K562 (cell line): ENCODE results near the gene PLEKHA6. TPM values are rescaled to one million over a fixed set of nuclear protein-coding genes. Genes with fewer than 3 reads are reported as not detected.
A peak's percentile ranks its signal among the peaks of the same experiment; 100 is the strongest.

Experiments used
- ATAC-seq: fragments of 200-7000 bp; cut with Tn5 transposase; 3 replicates; pipeline ENCODE4 v1.9.1; 2020; ENCODE audit warnings: moderate library complexity
- BruUV-seq: library from RNA; stranded (reverse); fragments of 400-500 nt; replicated peaks from 2 replicates; lab custom pipeline; 2021; lab: Mats Ljungman, UMichigan
- CTCF ChIA-PET: fragments of 300-600 bp; formaldehyde crosslinking; extraction: SDS; loops from one replicate; lab custom pipeline; 2021; ENCODE audit warnings: low intra/inter-chr PET ratio; lab: Yijun Ruan, JAX
- POLR2A ChIA-PET: fragments of 300-600, 350-650 bp; sonication (Branson Sonifier 250); formaldehyde crosslinking; extraction: SDS; loops from one replicate; lab custom pipeline; 2021; ENCODE audit warnings: antibody characterized with exemption, inconsistent platforms; lab: Yijun Ruan, JAX
- DNase-seq, 4 experiments: peaks; one replicate each; pipeline versions ENCODE4 v3.0.0 to v3.0.0-alpha.2; 2011 to 2018; ENCODE audit warnings: low spot score in 3 of 4, mixed read lengths in 3 of 4; ENCODE audit errors: extremely low read depth in 1 of 4
- FAIRE-seq: peaks from 2 replicates; lab custom pipeline; 2011; peaks lifted over from hg19 to GRCh38; lab: Jason Lieb, UNC
- H2AFZ ChIP-seq: 2 replicates; pipeline ENCODE4 v1.6.0; 2011; ENCODE audit warnings: low read depth, low read length, control low read depth, inconsistent platforms
- H3K27ac ChIP-seq: fragments of 200-600 bp; 3 replicates; pipeline ENCODE4 v1.8.0; 2011; ENCODE audit warnings: low read depth, mild to moderate bottlenecking, control low read depth, inconsistent platforms, low read length, moderate library complexity, mixed read lengths; ENCODE audit errors: extremely low read depth
- H3K27me3 ChIP-seq, 2 experiments: fragments of 300-600 bp in 1 of 2; 2 replicates in 1 of 2; 3 replicates in 1 of 2; pipeline versions ENCODE4 v1.6.0 to v1.8.0; 2011; ENCODE audit warnings: inconsistent platforms in 2 of 2, low read length in 2 of 2, mild to moderate bottlenecking in 1 of 2, mixed read lengths in 1 of 2, moderate library complexity in 1 of 2; ENCODE audit not compliant: control insufficient read depth in 2 of 2, insufficient read depth in 2 of 2
- H3K36me3 ChIP-seq: fragments of 300-600 bp; 3 replicates; pipeline ENCODE4 v1.8.0; 2011; ENCODE audit warnings: mild to moderate bottlenecking, low read length, inconsistent platforms; ENCODE audit not compliant: control insufficient read depth, insufficient read depth
- H3K4me1 ChIP-seq, 2 experiments: fragments of 200-600 bp in 1 of 2; replicated peaks in 1 of 2; 2 replicates in 1 of 2; 3 replicates in 1 of 2; pipeline versions ENCODE4 v1.5.1 to v1.8.0; 2011; ENCODE audit warnings: inconsistent platforms in 2 of 2, low read length in 2 of 2, mild to moderate bottlenecking in 1 of 2, mixed read lengths in 1 of 2, moderate library complexity in 1 of 2; ENCODE audit not compliant: control insufficient read depth in 2 of 2, insufficient read depth in 2 of 2
- H3K4me2 ChIP-seq: 2 replicates; pipeline ENCODE4 v1.6.1; 2011; ENCODE audit warnings: low read length, control low read depth, inconsistent platforms, mixed read lengths; ENCODE audit not compliant: insufficient read depth
- H3K4me3 ChIP-seq: fragments of 200-600 bp; sonication (generic), shearing (Covaris generic); 2 replicates; pipeline ENCODE4 v1.5.1; 2016; ENCODE audit warnings: control low read depth, inconsistent platforms
- H3K79me2 ChIP-seq: fragments of 200-600 bp; 3 replicates; pipeline ENCODE4 v1.8.0; 2011; ENCODE audit warnings: low read length, inconsistent platforms; ENCODE audit not compliant: control insufficient read depth, insufficient read depth
- H3K9ac ChIP-seq, 2 experiments: 2 replicates each; pipeline versions ENCODE4 v1.6.0 to v1.6.1; 2011; ENCODE audit warnings: low read depth in 2 of 2, low read length in 2 of 2, control low read depth in 1 of 2, inconsistent platforms in 1 of 2, mild to moderate bottlenecking in 1 of 2, mixed read lengths in 1 of 2; ENCODE audit not compliant: insufficient read depth in 1 of 2
- H3K9me1 ChIP-seq: one replicate; pipeline ENCODE4 v1.6.0; 2011; ENCODE audit warnings: inconsistent platforms, mild to moderate bottlenecking, low read length, moderate library complexity; ENCODE audit not compliant: control insufficient read depth, insufficient read depth
- H3K9me3 ChIP-seq: replicated peaks from 2 replicates; pipeline ENCODE4 v1.5.1; 2011; ENCODE audit warnings: low read depth, low read length, inconsistent platforms; ENCODE audit not compliant: control insufficient read depth, insufficient read depth
- H4K20me1 ChIP-seq: replicated peaks from 2 replicates; pipeline ENCODE4 v1.6.1; 2011; ENCODE audit warnings: low read length, inconsistent platforms, mixed read lengths; ENCODE audit not compliant: control insufficient read depth, insufficient read depth
- BHLHE40 ChIP-seq: IDR thresholded peaks from 2 replicates; pipeline ENCODE4 v1.6.1; 2011; ENCODE audit warnings: low read length, improper control_type of control experiment
- FOSL1 ChIP-seq: fragments of 200-800 bp; sonication (Bioruptor generic); conservative IDR thresholded peaks from 2 replicates; pipeline ENCODE4 v1.6.1; 2016; ENCODE audit warnings: missing genetic modification characterization, missing compliant biosample characterization
- HLTF ChIP-seq: fragments of 450-650 bp; IDR thresholded peaks from 2 replicates; pipeline ENCODE4 v1.6.1; 2016
- JUN ChIP-seq, 2 experiments: sonication (generic) in 1 of 2; formaldehyde crosslinking in 1 of 2; IDR thresholded peaks; 2 replicates each; pipeline versions ENCODE4 v1.6.1 to v1.8.0; 2012 to 2022; ENCODE audit warnings: borderline replicate concordance in 2 of 2, mild to moderate bottlenecking in 2 of 2, improper control_type of control experiment in 1 of 2, low read depth in 1 of 2, low read length in 1 of 2, missing genetic modification reagents in 1 of 2
- JUND ChIP-seq, 2 experiments: IDR thresholded peaks; 2 replicates in 1 of 2; 3 replicates in 1 of 2; pipeline ENCODE4 v1.6.1; 2011; ENCODE audit warnings: borderline replicate concordance in 2 of 2, low read depth in 2 of 2, low read length in 2 of 2, improper control_type of control experiment in 1 of 2, missing biosample characterization in 1 of 2, missing genetic modification characterization in 1 of 2, missing genetic modification reagents in 1 of 2
- MEIS2 ChIP-seq: fragments of 450-650 bp; IDR thresholded peaks from 2 replicates; pipeline ENCODE4 v1.6.1; 2014; ENCODE audit warnings: mild to moderate bottlenecking; ENCODE audit not compliant: partially characterized antibody
- WGBS: fragments of 100-300 bp; shearing (Covaris generic); methylation state at CpG from one replicate; pipeline ENCODE4 v1.1.6; 2016; ENCODE audit warnings: low coverage, mixed read lengths; ENCODE audit not compliant: insufficient coverage; ENCODE audit errors: missing lambda C conversion rate; 5-methylcytosine and 5-hydroxymethylcytosine counted together
- in situ Hi-C: fragments of 300-500 bp; cut with MboI; formaldehyde crosslinking; loops from 4 replicates; pipeline ENCODE4 v1.15.0; 2018; ENCODE audit warnings: inconsistent platforms, mixed read lengths
- intact Hi-C: fragments of 100-400 bp; cut with micrococcal nuclease; formaldehyde crosslinking; loops from 2 replicates; pipeline ENCODE4 v1.14.2; 2022
- polyA plus RNA-seq, 8 experiments: library from polyadenylated mRNA; depleted of rRNA in 4 of 8; stranded (reverse) in 5 of 8; unstranded in 3 of 8; fragments of >200 nt; fragmentation: Nextera tagmentation in 2 of 8; fragmentation: Illumina TruSeq in 1 of 8; extraction: Ambion mirVana in 2 of 8; extraction: Trizol in 1 of 8; gene quantifications; 2 replicates each; pipeline versions ENCODE4 v1.2.1 to v1.2.3, GENCODE V29; 2011 to 2014; ENCODE audit warnings: inconsistent platforms in 1 of 8, missing spikeins in 1 of 8
- total RNA-seq, 7 experiments: library from RNA; depleted of rRNA in 6 of 7; stranded (reverse); fragments of >200 nt in 6 of 7; fragmentation: Illumina TruSeq in 2 of 7; extraction: Trizol in 2 of 7; gene quantifications; 2 replicates each; pipeline versions ENCODE4 v1.2.1 to v1.2.3, GENCODE V29; 2011 to 2021; ENCODE audit warnings: low replicate concordance in 1 of 7
- TF ChIP-seq, protein P1 (sequence below): fragments of 450-650 bp; IDR thresholded peaks from 2 replicates; pipeline ENCODE4 v1.6.1; 2016; ENCODE audit warnings: missing biosample characterization, missing genetic modification characterization
- TF ChIP-seq, protein P2 (sequence below), 2 experiments: fragments of 450-650 bp in 1 of 2; sonication (generic) in 1 of 2; formaldehyde crosslinking in 1 of 2; IDR thresholded peaks in 1 of 2; conservative IDR thresholded peaks in 1 of 2; 2 replicates each; pipeline versions ENCODE4 v1.6.1 to v1.8.1; 2016 to 2023; ENCODE audit warnings: mild to moderate bottlenecking in 2 of 2, moderate library complexity in 2 of 2, inconsistent platforms in 1 of 2, missing genetic modification reagents in 1 of 2

The PLEKHA6 gene
- total and polyA plus RNA-seq, 9 of the 15 experiments (the other 6 are each of a cell fraction or from before 2014, with no cell fraction given): under 0.01 to 0.33 (median 0.01) TPM; not detected in 4

DNA sequence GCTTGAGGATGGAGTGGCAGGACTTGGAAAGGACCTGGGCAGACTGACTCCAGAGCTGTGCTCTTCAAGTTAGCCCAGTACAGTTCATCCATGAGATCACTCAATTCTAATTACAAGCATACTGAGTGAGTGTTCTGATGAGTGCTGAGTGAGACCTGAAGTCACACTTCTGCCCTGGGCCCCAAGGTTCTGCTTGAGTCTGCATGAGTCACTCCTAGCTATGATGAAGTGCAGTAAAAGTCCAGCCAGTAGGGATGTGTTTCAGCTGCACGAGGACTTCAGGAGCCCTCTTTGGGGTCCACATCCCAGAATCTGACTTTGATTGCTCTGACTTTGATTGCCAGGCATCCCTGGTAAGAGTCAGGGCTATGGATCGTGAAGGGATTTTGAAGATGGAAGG is 35.8 kb downstream of the PLEKHA6 start:
- H3K36me3 ChIP-seq: no peaks in the 10 kb centered on the region
- no peak for FAIRE-seq
- no peak overlapping the region for H3K4me3 ChIP-seq
- H3K4me2 ChIP-seq: no peak overlapping the region
- no peak overlapping the region for H3K27ac ChIP-seq
- ChIA-PET CTCF (no interaction called here), POLR2A (interaction anchor here (0.6 to 1.0 kb wide), 4 partner anchors 20 to 450 kb away, joined by 3 read pairs; no protein-coding TSS in a partner anchor)
- H2AFZ ChIP-seq: no peak overlapping the region
- peaks cover 3% of the 10 kb centered on the region for H3K9me1 ChIP-seq
- H4K20me1 ChIP-seq: no peaks in the 10 kb centered on the region
- no peaks in the 10 kb centered on the region for H3K79me2 ChIP-seq
- no peak overlapping the region for H3K9ac ChIP-seq
- 0% methylated on average over 2 of the region's 2 CpGs for WGBS
- intact Hi-C loops: no loop called here
- H3K4me1 ChIP-seq: peaks cover 0 to 23% of the 10 kb centered on the region in 2 experiments; a peak in 4 of 5 replicates
- DNase-seq: no peak
- H3K27me3 ChIP-seq: peaks cover 23 to 58% of the 10 kb centered on the region in 2 experiments
- peak; percentile 27 for TF ChIP-seq MEIS2
- TF ChIP-seq JUN (IDR thresholded peaks at IDR 0.05; ENCODE audit: borderline replicate concordance, low read depth, low read length): 0 out of 2 replicates have a peak, but pooled peaks have one; percentile 46
- no peak for TF ChIP-seq JUN (CRISPR knock-in tag; IDR thresholded peaks at IDR 0.05; ENCODE audit: borderline replicate concordance)
- TF ChIP-seq BHLHE40: peak; percentile 19; the same call in 1 of the 2 replicates
- TF ChIP-seq HLTF: no peak
- peak; percentile 71 for TF ChIP-seq FOSL1 (tag)
- TF ChIP-seq JUND (IDR thresholded peaks at IDR 0.05; ENCODE audit: borderline replicate concordance, low read depth, low read length): 0 out of 2 replicates have a peak, but pooled peaks have one; percentile 6
- no peak for TF ChIP-seq JUND (tag; IDR thresholded peaks at IDR 0.05; ENCODE audit: borderline replicate concordance, low read depth, low read length)
- TF ChIP-seq, protein P1, sequence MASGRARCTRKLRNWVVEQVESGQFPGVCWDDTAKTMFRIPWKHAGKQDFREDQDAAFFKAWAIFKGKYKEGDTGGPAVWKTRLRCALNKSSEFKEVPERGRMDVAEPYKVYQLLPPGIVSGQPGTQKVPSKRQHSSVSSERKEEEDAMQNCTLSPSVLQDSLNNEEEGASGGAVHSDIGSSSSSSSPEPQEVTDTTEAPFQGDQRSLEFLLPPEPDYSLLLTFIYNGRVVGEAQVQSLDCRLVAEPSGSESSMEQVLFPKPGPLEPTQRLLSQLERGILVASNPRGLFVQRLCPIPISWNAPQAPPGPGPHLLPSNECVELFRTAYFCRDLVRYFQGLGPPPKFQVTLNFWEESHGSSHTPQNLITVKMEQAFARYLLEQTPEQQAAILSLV (tag): no peak
- TF ChIP-seq, protein P2, sequence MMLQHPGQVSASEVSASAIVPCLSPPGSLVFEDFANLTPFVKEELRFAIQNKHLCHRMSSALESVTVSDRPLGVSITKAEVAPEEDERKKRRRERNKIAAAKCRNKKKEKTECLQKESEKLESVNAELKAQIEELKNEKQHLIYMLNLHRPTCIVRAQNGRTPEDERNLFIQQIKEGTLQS (IDR thresholded peaks at IDR 0.05): peak; percentile 58; the same call in 1 of the 2 replicates
- TF ChIP-seq, protein P2 (CRISPR knock-in tag; conservative IDR thresholded peaks at IDR 0.05): no peak
- no TSS peak for BruUV-seq
- in situ Hi-C loops: no loop called here
- no peak for ATAC-seq
- no peaks in the 10 kb centered on the region for H3K9me3 ChIP-seq
